ENCODE results near the gene SHISA7.

DNA sequence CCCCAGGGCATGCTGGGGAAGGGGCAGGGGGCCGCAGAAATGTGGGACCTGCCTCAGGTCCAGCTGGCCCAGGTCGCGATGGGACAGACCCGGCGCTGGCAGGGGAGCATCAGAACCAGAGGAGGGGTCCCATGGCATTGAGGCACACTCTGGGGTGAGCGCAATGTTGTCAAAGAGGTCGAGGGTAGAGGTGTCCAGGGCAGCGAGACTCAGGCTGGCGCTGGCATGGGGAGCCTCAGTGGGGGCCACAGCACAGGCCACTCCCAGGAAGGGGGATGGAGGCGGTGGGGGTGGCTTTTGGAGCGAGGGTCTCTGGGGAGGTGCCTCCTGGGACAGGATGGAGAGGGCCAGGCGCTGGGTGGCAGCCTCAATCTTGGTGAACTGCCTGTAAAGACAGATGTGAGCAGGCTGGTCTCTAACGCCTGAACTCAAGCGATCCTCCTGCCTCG lies 20.5 kb upstream of the SHISA7 start:
- TF ChIP-seq, protein P1, sequence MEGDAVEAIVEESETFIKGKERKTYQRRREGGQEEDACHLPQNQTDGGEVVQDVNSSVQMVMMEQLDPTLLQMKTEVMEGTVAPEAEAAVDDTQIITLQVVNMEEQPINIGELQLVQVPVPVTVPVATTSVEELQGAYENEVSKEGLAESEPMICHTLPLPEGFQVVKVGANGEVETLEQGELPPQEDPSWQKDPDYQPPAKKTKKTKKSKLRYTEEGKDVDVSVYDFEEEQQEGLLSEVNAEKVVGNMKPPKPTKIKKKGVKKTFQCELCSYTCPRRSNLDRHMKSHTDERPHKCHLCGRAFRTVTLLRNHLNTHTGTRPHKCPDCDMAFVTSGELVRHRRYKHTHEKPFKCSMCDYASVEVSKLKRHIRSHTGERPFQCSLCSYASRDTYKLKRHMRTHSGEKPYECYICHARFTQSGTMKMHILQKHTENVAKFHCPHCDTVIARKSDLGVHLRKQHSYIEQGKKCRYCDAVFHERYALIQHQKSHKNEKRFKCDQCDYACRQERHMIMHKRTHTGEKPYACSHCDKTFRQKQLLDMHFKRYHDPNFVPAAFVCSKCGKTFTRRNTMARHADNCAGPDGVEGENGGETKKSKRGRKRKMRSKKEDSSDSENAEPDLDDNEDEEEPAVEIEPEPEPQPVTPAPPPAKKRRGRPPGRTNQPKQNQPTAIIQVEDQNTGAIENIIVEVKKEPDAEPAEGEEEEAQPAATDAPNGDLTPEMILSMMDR (conservative IDR thresholded peaks at IDR 0.05; ENCODE audit: low read depth, low read length), result no peak
- TF ChIP-seq, protein P2, sequence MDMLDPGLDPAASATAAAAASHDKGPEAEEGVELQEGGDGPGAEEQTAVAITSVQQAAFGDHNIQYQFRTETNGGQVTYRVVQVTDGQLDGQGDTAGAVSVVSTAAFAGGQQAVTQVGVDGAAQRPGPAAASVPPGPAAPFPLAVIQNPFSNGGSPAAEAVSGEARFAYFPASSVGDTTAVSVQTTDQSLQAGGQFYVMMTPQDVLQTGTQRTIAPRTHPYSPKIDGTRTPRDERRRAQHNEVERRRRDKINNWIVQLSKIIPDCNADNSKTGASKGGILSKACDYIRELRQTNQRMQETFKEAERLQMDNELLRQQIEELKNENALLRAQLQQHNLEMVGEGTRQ (IDR thresholded peaks at IDR 0.05; ENCODE audit: low read depth, low read length), result no peak
- TF ChIP-seq RFX5 (IDR thresholded peaks at IDR 0.05; ENCODE audit: low read depth, low read length) (no peak), RAD21 (IDR thresholded peaks at IDR 0.05; ENCODE audit: low read length) (no peak), MAFK (IDR thresholded peaks at IDR 0.05; ENCODE audit: low read depth, low read length) (no peak)

All from IMR-90 (cell line).